HG03460 (cell line): ENCODE measurements around the gene PCSK6.

Experiments used
- ATAC-seq: cut with Tn5 transposase; IDR thresholded peaks from one replicate; pipeline ENCODE4 v1.9.1; 2021; ENCODE audit not compliant: unreplicated experiment

Gene PCSK6

GRCh38 chr15:101315736-101316135 is 173.8 kb downstream of the PCSK6 start:
- no peak for ATAC-seq

- no peak for ATAC-seq
Measured at GRCh38 chr15:101314336-101315125, 175.0 kb downstream of the PCSK6 start.

GRCh38 chr15:101313041-101313761 is 176.3 kb downstream of the PCSK6 start:
- ATAC-seq = no peak

- no peak for ATAC-seq
Measured at GRCh38 chr15:101310508-101310907, 179.0 kb downstream of the PCSK6 start.

GRCh38 chr15:101310161-101310480 is 179.4 kb downstream of the PCSK6 start:
- no peak for ATAC-seq

- no peak for ATAC-seq
Measured at GRCh38 chr15:101309436-101310160, 179.9 kb downstream of the PCSK6 start.

GRCh38 chr15:101308604-101309435 is 180.7 kb downstream of the PCSK6 start:
- no peak for ATAC-seq

- no peak for ATAC-seq
Measured at GRCh38 chr15:101307897-101308603, 181.5 kb downstream of the PCSK6 start.

GRCh38 chr15:101307048-101307896 is 182.2 kb downstream of the PCSK6 start:
- ATAC-seq = no peak

- no peak for ATAC-seq
Measured at GRCh38 chr15:101306341-101307047, 183.0 kb downstream of the PCSK6 start.

- no peak for ATAC-seq
Measured at GRCh38 chr15:101305820-101306255, 183.7 kb downstream of the PCSK6 start.

GRCh38 chr15:101303408-101303807 is 186.1 kb downstream of the PCSK6 start:
- ATAC-seq = no peak

GRCh38 chr15:101296418-101297405 is 192.8 kb downstream of the PCSK6 start:
- ATAC-seq = no peak

GRCh38 chr15:101295607-101296161 is 193.8 kb downstream of the PCSK6 start:
- ATAC-seq = no peak

GRCh38 chr15:101294731-101295606 is 194.5 kb downstream of the PCSK6 start, which contains the start of gene SNRPA1:
TSS of gene SNRPA1 (minus strand) at chr15:101295248. CDS start at chr15:101295178, 70 bp downstream.
- peak; percentile 74 for ATAC-seq

- no peak for ATAC-seq
Measured at GRCh38 chr15:101293122-101293521, 196.4 kb downstream of the PCSK6 start.
